ENCODE measurements around the gene ARHGEF4.

- TF ChIP-seq EP300 (IDR thresholded peaks at IDR 0.05; ENCODE audit: borderline replicate concordance in 1 of 2, control insufficient read depth in 1 of 2, low read depth in 2 of 2, low read length in 2 of 2), result no peak
- TF ChIP-seq BRCA1 (IDR thresholded peaks at IDR 0.05; ENCODE audit: low read depth, low read length), result no peak
- no peak for TF ChIP-seq LARP7 (IDR thresholded peaks at IDR 0.05)
Measured at GRCh38 chr2:130890941-130891669, 54.4 kb downstream of the ARHGEF4 start.
